NB4 (cell line): ENCODE measurements around the gene RDH11.

ENCODE experiments used
- CTCF ChIP-seq: IDR thresholded peaks from one replicate; pipeline ENCODE4 v1.5.1; 2012; ENCODE audit warnings: low read depth, low read length
- MAX ChIP-seq: IDR thresholded peaks from 2 replicates; pipeline ENCODE4 v1.6.1; 2011; ENCODE audit warnings: low read depth, low read length
- MYC ChIP-seq: IDR thresholded peaks from 2 replicates; pipeline ENCODE4 v1.6.1; 2011; ENCODE audit warnings: low read depth, low read length
- POLR2A ChIP-seq: IDR thresholded peaks from 2 replicates; pipeline ENCODE4 v1.6.1; 2011; ENCODE audit warnings: mild to moderate bottlenecking; ENCODE audit not compliant: insufficient read length; ENCODE audit errors: extremely low read depth

GRCh38 chr14:67680121-67680602, 15.4 kb downstream of the RDH11 start:
- TF ChIP-seq POLR2A (no peak), CTCF (no peak), MAX (no peak), MYC (no peak)
